Endothelial cell of umbilical vein (primary cell): ENCODE measurements around the gene STAC2. TPM values are rescaled to one million over a fixed set of nuclear protein-coding genes. Genes with fewer than 3 reads are reported as not detected.

Experiments used
- BruUV-seq: library from RNA; stranded (reverse); fragments of 400-500 nt; replicated peaks from 2 replicates; lab custom pipeline; 2021; lab: Mats Ljungman, UMichigan
- CTCF ChIA-PET: fragments of 300-600, 350-600 bp; sonication (Branson Sonifier 250); formaldehyde crosslinking; loops from one replicate; lab custom pipeline; 2021; ENCODE audit warnings: antibody characterized with exemption, inconsistent platforms; lab: Charles Lee
- POLR2A ChIA-PET: fragments of 300-600, 350-600 bp; sonication (Branson Sonifier 250); formaldehyde crosslinking; loops from one replicate; lab custom pipeline; 2021; ENCODE audit warnings: antibody characterized with exemption, inconsistent platforms; lab: Charles Lee
- DNase-seq: peaks from one replicate; pipeline ENCODE4 v3.0.0-alpha.2; 2011; ENCODE audit warnings: low read depth, low spot score
- FAIRE-seq: peaks from 2 replicates; lab custom pipeline; 2011; peaks lifted over from hg19 to GRCh38; lab: Jason Lieb, UNC
- H2AFZ ChIP-seq: 2 replicates; pipeline ENCODE4 v1.6.0; 2012; ENCODE audit warnings: low read depth, low read length, control low read depth, inconsistent platforms
- H3K27ac ChIP-seq: 2 replicates; pipeline ENCODE4 v1.5.1; 2011; ENCODE audit warnings: low read depth, mild to moderate bottlenecking, control low read depth, low read length, moderate library complexity; ENCODE audit not compliant: insufficient read depth
- H3K27me3 ChIP-seq, 2 experiments: 2 replicates each; pipeline versions ENCODE4 v1.6.0 to v1.6.1; 2011; ENCODE audit warnings: low read length in 2 of 2, mixed read lengths in 1 of 2; ENCODE audit not compliant: control insufficient read depth in 2 of 2, insufficient read depth in 2 of 2
- H3K36me3 ChIP-seq, 2 experiments: 2 replicates in 1 of 2; 3 replicates in 1 of 2; pipeline ENCODE4 v1.5.1; 2011; ENCODE audit warnings: low read length in 2 of 2, mild to moderate bottlenecking in 1 of 2, moderate library complexity in 1 of 2; ENCODE audit not compliant: control insufficient read depth in 2 of 2, insufficient read depth in 2 of 2; ENCODE audit errors: extremely low read depth in 1 of 2
- H3K4me1 ChIP-seq: 3 replicates; pipeline ENCODE4 v1.5.1; 2011; ENCODE audit warnings: mild to moderate bottlenecking, low read length; ENCODE audit not compliant: control insufficient read depth, insufficient read depth; ENCODE audit errors: extremely low read depth
- H3K4me2 ChIP-seq: 2 replicates; pipeline ENCODE4 v1.6.1; 2011; ENCODE audit warnings: low read length, control low read depth, mixed read lengths; ENCODE audit not compliant: insufficient read depth
- H3K4me3 ChIP-seq, 3 experiments: fragments of 200-600 bp in 1 of 3; sonication (generic), shearing (Covaris generic) in 1 of 3; replicated peaks in 1 of 3; 2 replicates each; pipeline ENCODE4 v1.5.1; 2011 to 2016; ENCODE audit warnings: control low read depth in 3 of 3, low read length in 3 of 3, mild to moderate bottlenecking in 2 of 3, inconsistent platforms in 1 of 3, low read depth in 1 of 3, moderate library complexity in 1 of 3; ENCODE audit not compliant: insufficient read depth in 1 of 3
- H3K79me2 ChIP-seq: 2 replicates; pipeline ENCODE4 v1.6.0; 2012; ENCODE audit warnings: low read length, inconsistent platforms; ENCODE audit not compliant: control insufficient read depth, insufficient read depth
- H3K9ac ChIP-seq: replicated peaks from 2 replicates; pipeline ENCODE3; 2011; ENCODE audit warnings: low read length, control low read depth; ENCODE audit not compliant: insufficient read depth; ENCODE audit errors: extremely low read depth
- H3K9me1 ChIP-seq: replicated peaks from 3 replicates; pipeline ENCODE4 v1.6.0; 2011; ENCODE audit warnings: mild to moderate bottlenecking, low read length; ENCODE audit not compliant: control insufficient read depth, insufficient read depth; ENCODE audit errors: extremely low read depth
- H3K9me3 ChIP-seq: replicated peaks from 2 replicates; pipeline ENCODE4 v1.5.1; 2012; ENCODE audit warnings: low read length, inconsistent platforms; ENCODE audit not compliant: control insufficient read depth, insufficient read depth
- H4K20me1 ChIP-seq: replicated peaks from 2 replicates; pipeline ENCODE3; 2011; ENCODE audit warnings: mild to moderate bottlenecking, low read length; ENCODE audit not compliant: control insufficient read depth, insufficient read depth; ENCODE audit errors: extremely low read depth
- EZH2 ChIP-seq: IDR thresholded peaks from 2 replicates; pipeline ENCODE4 v1.6.1; 2012; ENCODE audit warnings: borderline replicate concordance, low read depth, mild to moderate bottlenecking, moderate library complexity, low read length, inconsistent platforms; ENCODE audit not compliant: severe bottlenecking
- FOS ChIP-seq: IDR thresholded peaks from 2 replicates; pipeline ENCODE4 v1.6.1; 2011; ENCODE audit warnings: mild to moderate bottlenecking, low read length, moderate library complexity, borderline replicate concordance; ENCODE audit not compliant: insufficient read depth
- GATA2 ChIP-seq: IDR thresholded peaks from 2 replicates; pipeline ENCODE4 v1.7.0; 2011; ENCODE audit warnings: low read depth, mild to moderate bottlenecking, moderate library complexity, mixed read lengths, low read length; ENCODE audit not compliant: insufficient read length, insufficient read depth
- JUN ChIP-seq: IDR thresholded peaks from 2 replicates; pipeline ENCODE4 v1.6.1; 2011; ENCODE audit warnings: borderline replicate concordance, low read depth; ENCODE audit not compliant: insufficient read length, insufficient read depth
- MAX ChIP-seq: IDR thresholded peaks from 2 replicates; pipeline ENCODE4 v1.6.1; 2011; ENCODE audit not compliant: insufficient read depth, insufficient read length
- MYC ChIP-seq: IDR thresholded peaks from one replicate; pipeline ENCODE4 v1.6.1; 2011; ENCODE audit warnings: mild to moderate bottlenecking, low read depth, low read length
- POLR2A ChIP-seq: IDR thresholded peaks from 2 replicates; pipeline ENCODE4 v1.6.1; 2012; ENCODE audit warnings: low read depth, mild to moderate bottlenecking, control low read depth, low read length
- POLR2AphosphoS5 ChIP-seq: IDR thresholded peaks from 2 replicates; pipeline ENCODE4 v1.6.1; 2012; ENCODE audit warnings: low read depth, mild to moderate bottlenecking, control low read depth, low read length, moderate library complexity; ENCODE audit not compliant: insufficient read depth
- dilution Hi-C: fragments of 300-500 bp; cut with MboI; formaldehyde crosslinking; loops from one replicate; pipeline ENCODE4 v1.15.0; 2019; ENCODE audit warnings: low sequenced_read_pairs; ENCODE audit not compliant: extremely low pct_ligation_motif_present
- intact Hi-C: fragments of 100-400 bp; cut with micrococcal nuclease; formaldehyde crosslinking; loops from one replicate; pipeline ENCODE4 v1.10.0; 2022
- polyA plus RNA-seq, 4 experiments: library from polyadenylated mRNA; depleted of rRNA in 3 of 4; stranded (reverse) in 3 of 4; unstranded in 1 of 4; fragments of >200 nt; gene quantifications; 2 replicates each; pipeline versions ENCODE4 v1.2.1 to v1.2.3, GENCODE V29; 2011 to 2012; ENCODE audit warnings: missing spikeins in 1 of 4
- total RNA-seq: library from RNA; stranded (reverse); gene quantifications from 2 replicates; pipeline ENCODE4 v1.2.3, GENCODE V29; 2021
- TF ChIP-seq, protein P1 (sequence below), 2 donors: IDR thresholded peaks; 1 replicate in 1 of 2; 2 replicates in 1 of 2; pipeline ENCODE4 v1.5.1; 2011; ENCODE audit warnings: low read length in 2 of 2, mild to moderate bottlenecking in 2 of 2, moderate library complexity in 2 of 2, control low read depth in 1 of 2, inconsistent platforms in 1 of 2, low read depth in 1 of 2; ENCODE audit not compliant: insufficient read depth in 1 of 2; ENCODE audit errors: extremely low read depth in 1 of 2

STAC2 gene
- total and polyA plus RNA-seq, 2 donors (not counting 3 experiments of a cell fraction or from before 2014, with no cell fraction given), result not detected

- CTCF ChIA-PET, result interaction anchor here (2.0 to 12.5 kb wide), 5 partner anchors 8 to 254 kb away, joined by 6 to 420 read pairs (median 13); partner anchors contain the start of gene RPL19
- H3K4me2 ChIP-seq, result no peak overlapping the region
- H2AFZ ChIP-seq, result no peak overlapping the region
- TF ChIP-seq GATA2 (no peak), FOS (no peak), POLR2AphosphoS5 (no peak), JUN (no peak), MAX (no peak), EZH2 (no peak), POLR2A (no peak), MYC (no peak)
- TF ChIP-seq, protein P1, sequence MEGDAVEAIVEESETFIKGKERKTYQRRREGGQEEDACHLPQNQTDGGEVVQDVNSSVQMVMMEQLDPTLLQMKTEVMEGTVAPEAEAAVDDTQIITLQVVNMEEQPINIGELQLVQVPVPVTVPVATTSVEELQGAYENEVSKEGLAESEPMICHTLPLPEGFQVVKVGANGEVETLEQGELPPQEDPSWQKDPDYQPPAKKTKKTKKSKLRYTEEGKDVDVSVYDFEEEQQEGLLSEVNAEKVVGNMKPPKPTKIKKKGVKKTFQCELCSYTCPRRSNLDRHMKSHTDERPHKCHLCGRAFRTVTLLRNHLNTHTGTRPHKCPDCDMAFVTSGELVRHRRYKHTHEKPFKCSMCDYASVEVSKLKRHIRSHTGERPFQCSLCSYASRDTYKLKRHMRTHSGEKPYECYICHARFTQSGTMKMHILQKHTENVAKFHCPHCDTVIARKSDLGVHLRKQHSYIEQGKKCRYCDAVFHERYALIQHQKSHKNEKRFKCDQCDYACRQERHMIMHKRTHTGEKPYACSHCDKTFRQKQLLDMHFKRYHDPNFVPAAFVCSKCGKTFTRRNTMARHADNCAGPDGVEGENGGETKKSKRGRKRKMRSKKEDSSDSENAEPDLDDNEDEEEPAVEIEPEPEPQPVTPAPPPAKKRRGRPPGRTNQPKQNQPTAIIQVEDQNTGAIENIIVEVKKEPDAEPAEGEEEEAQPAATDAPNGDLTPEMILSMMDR (IDR thresholded peaks at IDR 0.05; ENCODE audit: extremely low read depth in 1 of 2, insufficient read depth in 1 of 2, low read depth in 1 of 2, low read length in 2 of 2), result no peak
- H4K20me1 ChIP-seq, result no peaks in the 10 kb centered on the region
- no peak for FAIRE-seq
- H3K9me3 ChIP-seq, result no peaks in the 10 kb centered on the region
- no peak overlapping the region for H3K4me3 ChIP-seq
- no peaks in the 10 kb centered on the region for H3K9me1 ChIP-seq
- peaks cover 3% of the 10 kb centered on the region for H3K4me1 ChIP-seq
- no peak overlapping the region for H3K27ac ChIP-seq
- dilution Hi-C loops (no loop called here), intact Hi-C loops (no loop called here)
- no peak for DNase-seq
- no peak overlapping the region for H3K9ac ChIP-seq
- H3K27me3 ChIP-seq, result peaks cover 4 to 5% of the 10 kb centered on the region in 2 experiments
- POLR2A ChIA-PET, result no interaction called here
- no peaks in the 10 kb centered on the region for H3K36me3 ChIP-seq
- no peaks in the 10 kb centered on the region for H3K79me2 ChIP-seq
- BruUV-seq, result no TSS peak
These were observed 11.3 kb upstream of the STAC2 start for GRCh38 chr17:39236981-39237441.
